Prostate gland (tissue), 2 donors: ENCODE data around the gene HECW1.

Experiments
- POLR2AphosphoS5 ChIP-seq: sonication (generic); formaldehyde crosslinking; IDR thresholded peaks from one replicate; pipeline ENCODE4 v1.6.1; 2017; ENCODE audit warnings: antibody characterized with exemption
- TF ChIP-seq, protein P1 (sequence below), 4 experiments: fragments of 200-600 bp in 2 of 4; fragments of 450-650 bp in 2 of 4; sonication (generic) in 2 of 4; IDR thresholded peaks; 1 replicate in 3 of 4; 2 replicates in 1 of 4; pipeline ENCODE4 v1.5.1; 2016 to 2019; ENCODE audit warnings: antibody characterized with exemption in 4 of 4, mild to moderate bottlenecking in 2 of 4, moderate library complexity in 2 of 4

DNA sequence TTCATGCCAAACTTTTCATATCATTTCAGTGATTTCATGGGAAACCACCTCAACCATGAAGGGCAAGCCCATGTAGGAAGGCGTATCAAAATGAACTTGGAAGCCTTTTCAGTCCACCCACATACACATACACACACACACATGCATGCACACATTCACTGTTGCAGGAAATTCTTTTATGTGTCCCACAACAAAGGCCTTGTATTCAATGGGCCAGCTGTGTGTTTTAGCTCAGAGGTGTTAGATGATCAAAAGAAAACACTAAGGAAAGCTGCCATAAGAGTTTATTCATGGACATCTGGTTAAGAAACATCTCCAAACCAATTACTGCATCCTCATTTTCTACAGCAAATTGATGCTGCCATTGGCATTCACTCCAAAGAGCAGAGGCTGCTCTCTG lies 396.0 kb downstream of the HECW1 start:
- TF ChIP-seq, protein P1, sequence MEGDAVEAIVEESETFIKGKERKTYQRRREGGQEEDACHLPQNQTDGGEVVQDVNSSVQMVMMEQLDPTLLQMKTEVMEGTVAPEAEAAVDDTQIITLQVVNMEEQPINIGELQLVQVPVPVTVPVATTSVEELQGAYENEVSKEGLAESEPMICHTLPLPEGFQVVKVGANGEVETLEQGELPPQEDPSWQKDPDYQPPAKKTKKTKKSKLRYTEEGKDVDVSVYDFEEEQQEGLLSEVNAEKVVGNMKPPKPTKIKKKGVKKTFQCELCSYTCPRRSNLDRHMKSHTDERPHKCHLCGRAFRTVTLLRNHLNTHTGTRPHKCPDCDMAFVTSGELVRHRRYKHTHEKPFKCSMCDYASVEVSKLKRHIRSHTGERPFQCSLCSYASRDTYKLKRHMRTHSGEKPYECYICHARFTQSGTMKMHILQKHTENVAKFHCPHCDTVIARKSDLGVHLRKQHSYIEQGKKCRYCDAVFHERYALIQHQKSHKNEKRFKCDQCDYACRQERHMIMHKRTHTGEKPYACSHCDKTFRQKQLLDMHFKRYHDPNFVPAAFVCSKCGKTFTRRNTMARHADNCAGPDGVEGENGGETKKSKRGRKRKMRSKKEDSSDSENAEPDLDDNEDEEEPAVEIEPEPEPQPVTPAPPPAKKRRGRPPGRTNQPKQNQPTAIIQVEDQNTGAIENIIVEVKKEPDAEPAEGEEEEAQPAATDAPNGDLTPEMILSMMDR (IDR thresholded peaks at IDR 0.05), result no peak
- no peak for TF ChIP-seq POLR2AphosphoS5
